Loucy (cell line): ENCODE data around the gene CAPNS1.

ENCODE experiments used
- H2AFZ ChIP-seq: fragments of 200-600 bp; sonication (generic); 2 replicates; pipeline ENCODE4 v1.6.0; 2016; ENCODE audit warnings: antibody characterized with exemption, mild to moderate bottlenecking, low read length, moderate library complexity
- H3F3A ChIP-seq: fragments of 200-600 bp; 2 replicates; pipeline ENCODE4 v1.6.0; 2016; ENCODE audit warnings: antibody characterized with exemption, low read depth, mild to moderate bottlenecking
- H3K27me3 ChIP-seq: fragments of 200-600 bp; sonication (generic); 2 replicates; pipeline ENCODE4 v1.6.1; 2014; ENCODE audit warnings: low read length, mild to moderate bottlenecking; ENCODE audit not compliant: insufficient read depth, poor library complexity, severe bottlenecking
- H3K36me3 ChIP-seq: fragments of 200-600 bp; sonication (generic); 2 replicates; pipeline ENCODE4 v1.6.1; 2016; ENCODE audit warnings: low read length; ENCODE audit not compliant: insufficient read depth
- H3K4me1 ChIP-seq: fragments of 200-600 bp; sonication (generic); 2 replicates; pipeline ENCODE4 v1.5.1; 2014; ENCODE audit warnings: low read length, mild to moderate bottlenecking; ENCODE audit not compliant: insufficient read depth, poor library complexity, severe bottlenecking
- H3K4me2 ChIP-seq: fragments of 200-600 bp; sonication (generic); 2 replicates; pipeline ENCODE4 v1.6.0; 2014; ENCODE audit warnings: antibody characterized with exemption, low read length, low read depth, mild to moderate bottlenecking; ENCODE audit not compliant: poor library complexity, severe bottlenecking
- H3K4me3 ChIP-seq: fragments of 200-600 bp; sonication (generic); 2 replicates; pipeline ENCODE4 v1.5.1; 2014; ENCODE audit warnings: low read length, mild to moderate bottlenecking, mixed read lengths; ENCODE audit not compliant: poor library complexity, severe bottlenecking
- H3K79me2 ChIP-seq: fragments of 200-600 bp; sonication (generic); 2 replicates; pipeline ENCODE4 v1.6.1; 2014; ENCODE audit warnings: low read length; ENCODE audit not compliant: insufficient read depth
- H3K9ac ChIP-seq: fragments of 200-600 bp; sonication (generic); 2 replicates; pipeline ENCODE4 v1.6.0; 2014; ENCODE audit warnings: mild to moderate bottlenecking, low read depth, low read length, moderate library complexity; ENCODE audit not compliant: poor library complexity, severe bottlenecking
- H3K9me2 ChIP-seq: fragments of 200-600 bp; sonication (generic); replicated peaks from 2 replicates; pipeline ENCODE4 v1.6.1; 2016; ENCODE audit warnings: low read depth, low read length, mixed read lengths
- H3K9me3 ChIP-seq: fragments of 200-600 bp; sonication (generic); 2 replicates; pipeline ENCODE4 v1.6.1; 2014; ENCODE audit warnings: mild to moderate bottlenecking, antibody characterized with exemption, low read length, low read depth; ENCODE audit not compliant: insufficient read depth
- H4K20me1 ChIP-seq: fragments of 200-600 bp; sonication (generic); 2 replicates; pipeline ENCODE4 v1.6.0; 2014; ENCODE audit warnings: antibody characterized with exemption, low read length, mild to moderate bottlenecking; ENCODE audit not compliant: insufficient read depth, poor library complexity, severe bottlenecking
- CTCF ChIP-seq: fragments of 200-600 bp; sonication (generic); conservative IDR thresholded peaks from 2 replicates; pipeline ENCODE4 v1.5.1; 2014; ENCODE audit warnings: mild to moderate bottlenecking, antibody characterized with exemption, low read length
- EZH2phosphoT487 ChIP-seq: fragments of 200-600 bp; IDR thresholded peaks from 2 replicates; pipeline ENCODE4 v1.6.1; 2018; ENCODE audit warnings: antibody characterized with exemption, mild to moderate bottlenecking, moderate library complexity, borderline replicate concordance

The CAPNS1 gene

GRCh38 chr19:36141039-36141927, 1.4 kb downstream of the CAPNS1 start:
- peak overlapping the region; percentile 59; the same call in 1 of the 2 replicates for H2AFZ ChIP-seq
- H3K36me3 ChIP-seq: peaks cover 26% of the 10 kb centered on the region
- no peak for TF ChIP-seq CTCF
- no peak for TF ChIP-seq EZH2phosphoT487
- H3K9me3 ChIP-seq: no peaks in the 10 kb centered on the region
- H3K9ac ChIP-seq: peak overlapping the region; percentile 84
- H3K9me2 ChIP-seq: no peaks in the 10 kb centered on the region
- H3K4me2 ChIP-seq: peak overlapping the region; percentile 64
- H3K79me2 ChIP-seq: peaks cover 20% of the 10 kb centered on the region; the same call in 1 of the 2 replicates
- H3K27me3 ChIP-seq: no peaks in the 10 kb centered on the region
- H3K4me3 ChIP-seq: peak overlapping the region; percentile 80
- peaks cover 9% of the 10 kb centered on the region for H3K4me1 ChIP-seq
- H4K20me1 ChIP-seq: peaks cover 22% of the 10 kb centered on the region
- H3F3A ChIP-seq: no peaks in the 10 kb centered on the region

GRCh38 chr19:36142046-36142445, 2.2 kb downstream of the CAPNS1 start:
- Histone ChIP-seq H3K79me2 (peaks cover 20% of the 10 kb centered on the region; the same call in 1 of the 2 replicates), H3K4me1 (peaks cover 9% of the 10 kb centered on the region), H3K9me2 (no peaks in the 10 kb centered on the region), H2AFZ (no peak overlapping the region), H4K20me1 (peaks cover 22% of the 10 kb centered on the region), H3K4me2 (peak overlapping the region; percentile 64), H3K27me3 (no peaks in the 10 kb centered on the region), H3K4me3 (peak overlapping the region; percentile 80), H3K9me3 (no peaks in the 10 kb centered on the region), H3K9ac (no peak overlapping the region), H3F3A (no peaks in the 10 kb centered on the region), H3K36me3 (peaks cover 32% of the 10 kb centered on the region)
- TF ChIP-seq CTCF (no peak), EZH2phosphoT487 (no peak)

GRCh38 chr19:36142496-36142895, 2.6 kb downstream of the CAPNS1 start:
- no peaks in the 10 kb centered on the region for H3F3A ChIP-seq
- no peak overlapping the region for H3K4me3 ChIP-seq
- H3K36me3 ChIP-seq: peaks cover 35% of the 10 kb centered on the region
- no peaks in the 10 kb centered on the region for H3K9me3 ChIP-seq
- no peaks in the 10 kb centered on the region for H3K27me3 ChIP-seq
- peaks cover 20% of the 10 kb centered on the region; the same call in 1 of the 2 replicates for H3K79me2 ChIP-seq
- TF ChIP-seq CTCF (no peak), EZH2phosphoT487 (no peak)
- H3K4me2 ChIP-seq: no peak overlapping the region
- peaks cover 9% of the 10 kb centered on the region for H3K4me1 ChIP-seq
- no peak overlapping the region for H3K9ac ChIP-seq
- H2AFZ ChIP-seq: no peak overlapping the region
- H3K9me2 ChIP-seq: no peaks in the 10 kb centered on the region
- peaks cover 22% of the 10 kb centered on the region for H4K20me1 ChIP-seq
